ENCODE data around the gene CNTRL.
A peak's percentile ranks its signal among the peaks of the same experiment; 100 is the strongest.
"Not testable (repeated sequence)": the region's sequence is repeated elsewhere in the genome, so short reads cannot be mapped to it uniquely, and the experiment has no call there.

The CNTRL gene

GRCh38 chr9:121071370-121071755 is 3.4 kb upstream of the CNTRL start:
- no peak for DNase-seq (ENCODE audit: low spot score)

GRCh38 chr9:121071756-121072421 is 2.9 kb upstream of the CNTRL start:
- DNase-seq (ENCODE audit: low spot score) = peak; percentile 24

- no peak for DNase-seq (ENCODE audit: low spot score)
Observed at GRCh38 chr9:121073038-121073437, 1.7 kb upstream of the CNTRL start.

GRCh38 chr9:121075251-121076036 is 689 bp downstream of the CNTRL start:
- DNase-seq (ENCODE audit: low spot score) = no peak

GRCh38 chr9:121082075-121082474 is 7.3 kb downstream of the CNTRL start:
- DNase-seq (ENCODE audit: low spot score) = no peak

- DNase-seq (ENCODE audit: low spot score) = no peak
Observed at GRCh38 chr9:121085661-121086060, 10.9 kb downstream of the CNTRL start.

GRCh38 chr9:121088576-121088975 is 13.8 kb downstream of the CNTRL start:
- no peak for DNase-seq (ENCODE audit: low spot score)

- DNase-seq (ENCODE audit: low spot score) = not testable (repeated sequence)
Observed at GRCh38 chr9:121090743-121091142, 16.0 kb downstream of the CNTRL start.

GRCh38 chr9:121095057-121095456 is 20.3 kb downstream of the CNTRL start:
- no peak for DNase-seq (ENCODE audit: low spot score)

- no peak for DNase-seq (ENCODE audit: low spot score)
Observed at GRCh38 chr9:121098567-121099198, 23.9 kb downstream of the CNTRL start.

GRCh38 chr9:121104054-121104453 is 29.3 kb downstream of the CNTRL start:
- DNase-seq (ENCODE audit: low spot score) = not testable (repeated sequence)

GRCh38 chr9:121105531-121105930 is 30.8 kb downstream of the CNTRL start:
- DNase-seq (ENCODE audit: low spot score) = no peak

- no peak for DNase-seq (ENCODE audit: low spot score)
Observed at GRCh38 chr9:121107029-121107428, 32.3 kb downstream of the CNTRL start.

GRCh38 chr9:121107881-121108280 is 33.1 kb downstream of the CNTRL start:
- no peak for DNase-seq (ENCODE audit: low spot score)

GRCh38 chr9:121115466-121115865 is 40.7 kb downstream of the CNTRL start:
- DNase-seq (ENCODE audit: low spot score) = no peak

GRCh38 chr9:121118266-121118665 is 43.5 kb downstream of the CNTRL start:
- no peak for DNase-seq (ENCODE audit: low spot score)

- DNase-seq (ENCODE audit: low spot score) = no peak
Observed at GRCh38 chr9:121120386-121120785, 45.6 kb downstream of the CNTRL start.

GRCh38 chr9:121121582-121122087 is 46.9 kb downstream of the CNTRL start:
- peak; percentile 83 for DNase-seq (ENCODE audit: low spot score)

GRCh38 chr9:121122246-121123032 is 47.7 kb downstream of the CNTRL start:
- no peak for DNase-seq (ENCODE audit: low spot score)

- no peak for DNase-seq (ENCODE audit: low spot score)
Observed at GRCh38 chr9:121123816-121124535, 49.2 kb downstream of the CNTRL start.

GRCh38 chr9:121125590-121125989 is 50.8 kb downstream of the CNTRL start:
- DNase-seq (ENCODE audit: low spot score) = no peak
